NCI-H226 (cell line): ENCODE results near the gene KLHL40.

Experiments
- DNase-seq: peaks from one replicate; pipeline ENCODE4 v3.0.0-alpha.2; 2015

KLHL40 gene, protein sequence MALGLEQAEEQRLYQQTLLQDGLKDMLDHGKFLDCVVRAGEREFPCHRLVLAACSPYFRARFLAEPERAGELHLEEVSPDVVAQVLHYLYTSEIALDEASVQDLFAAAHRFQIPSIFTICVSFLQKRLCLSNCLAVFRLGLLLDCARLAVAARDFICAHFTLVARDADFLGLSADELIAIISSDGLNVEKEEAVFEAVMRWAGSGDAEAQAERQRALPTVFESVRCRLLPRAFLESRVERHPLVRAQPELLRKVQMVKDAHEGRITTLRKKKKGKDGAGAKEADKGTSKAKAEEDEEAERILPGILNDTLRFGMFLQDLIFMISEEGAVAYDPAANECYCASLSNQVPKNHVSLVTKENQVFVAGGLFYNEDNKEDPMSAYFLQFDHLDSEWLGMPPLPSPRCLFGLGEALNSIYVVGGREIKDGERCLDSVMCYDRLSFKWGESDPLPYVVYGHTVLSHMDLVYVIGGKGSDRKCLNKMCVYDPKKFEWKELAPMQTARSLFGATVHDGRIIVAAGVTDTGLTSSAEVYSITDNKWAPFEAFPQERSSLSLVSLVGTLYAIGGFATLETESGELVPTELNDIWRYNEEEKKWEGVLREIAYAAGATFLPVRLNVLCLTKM

DNA sequence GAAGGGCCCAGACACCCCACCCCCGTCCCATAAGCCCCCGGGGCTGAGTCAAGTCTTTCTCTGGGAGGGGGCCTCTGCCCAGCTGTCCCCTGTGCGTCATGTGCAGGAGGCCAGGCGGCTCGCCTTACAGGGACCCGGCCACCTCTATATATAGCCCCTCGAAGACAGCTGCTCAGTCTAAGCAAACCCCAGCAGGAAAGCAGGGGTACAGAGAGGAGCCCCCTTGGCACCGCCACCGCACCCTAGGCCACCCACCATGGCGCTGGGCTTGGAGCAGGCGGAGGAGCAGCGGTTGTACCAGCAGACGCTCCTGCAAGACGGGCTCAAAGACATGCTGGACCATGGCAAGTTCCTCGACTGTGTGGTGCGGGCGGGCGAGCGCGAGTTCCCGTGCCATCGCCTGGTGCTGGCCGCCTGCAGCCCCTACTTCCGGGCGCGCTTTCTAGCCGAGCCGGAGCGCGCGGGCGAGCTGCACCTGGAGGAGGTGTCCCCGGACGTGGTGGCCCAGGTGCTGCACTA lies at the start of gene KLHL40:
TSS of gene KLHL40 (plus strand) at position 175 of the 519 bp plus-strand sequence. CDS start at position 257, 82 bp downstream.
- DNase-seq = no peak

DNA sequence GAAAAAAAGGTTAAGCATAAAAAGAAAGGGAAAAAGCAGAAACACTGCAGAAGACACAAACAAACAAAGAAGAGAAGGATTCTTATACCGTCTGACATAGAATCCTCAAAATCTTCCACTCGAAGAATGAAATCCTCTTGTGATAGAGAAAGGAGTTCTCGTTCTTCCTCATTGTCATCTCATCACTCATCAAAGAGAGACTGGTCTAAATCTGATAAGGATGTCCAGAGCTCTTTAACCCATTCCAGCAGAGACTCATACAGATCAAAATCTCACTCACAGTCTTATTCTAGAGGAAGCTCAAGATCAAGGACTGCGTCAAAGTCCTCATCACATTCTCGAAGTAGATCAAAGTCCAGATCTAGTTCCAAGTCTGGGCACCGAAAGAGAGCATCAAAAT lies 48.3 kb upstream of the KLHL40 start:
- DNase-seq = no peak

DNA sequence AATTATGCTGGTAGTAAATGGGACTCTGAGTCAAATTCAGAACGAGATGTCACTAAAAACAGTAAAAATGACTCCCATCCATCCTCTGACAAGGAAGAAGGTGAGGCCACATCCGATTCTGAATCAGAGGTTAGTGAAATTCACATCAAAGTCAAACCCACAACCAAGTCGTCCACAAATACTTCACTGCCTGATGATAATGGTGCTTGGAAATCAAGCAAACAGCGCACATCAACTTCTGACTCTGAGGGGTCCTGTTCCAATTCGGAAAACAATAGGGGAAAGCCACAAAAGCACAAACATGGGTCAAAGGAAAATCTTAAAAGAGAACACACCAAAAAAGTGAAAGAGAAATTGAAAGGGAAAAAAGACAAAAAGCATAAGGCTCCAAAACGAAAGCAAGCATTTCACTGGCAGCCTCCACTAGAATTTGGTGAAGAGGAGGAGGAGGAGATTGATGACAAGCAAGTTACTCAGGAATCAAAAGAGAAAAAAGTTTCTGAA lies 46.9 kb upstream of the KLHL40 start:
- no peak for DNase-seq

DNA sequence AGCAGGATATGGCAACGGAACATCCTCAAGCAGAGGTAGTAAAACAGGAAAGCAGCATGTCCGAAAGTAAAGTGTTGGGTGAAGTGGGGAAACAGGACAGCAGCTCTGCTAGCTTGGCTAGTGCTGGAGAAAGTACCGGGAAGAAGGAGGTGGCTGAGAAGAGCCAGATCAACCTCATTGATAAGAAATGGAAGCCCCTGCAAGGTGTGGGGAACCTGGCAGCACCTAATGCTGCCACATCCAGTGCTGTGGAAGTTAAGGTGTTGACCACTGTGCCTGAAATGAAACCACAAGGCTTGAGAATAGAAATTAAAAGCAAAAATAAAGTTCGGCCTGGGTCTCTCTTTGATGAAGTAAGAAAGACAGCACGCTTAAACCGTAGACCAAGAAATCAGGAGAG lies 46.1 kb upstream of the KLHL40 start:
- no peak for DNase-seq

DNA sequence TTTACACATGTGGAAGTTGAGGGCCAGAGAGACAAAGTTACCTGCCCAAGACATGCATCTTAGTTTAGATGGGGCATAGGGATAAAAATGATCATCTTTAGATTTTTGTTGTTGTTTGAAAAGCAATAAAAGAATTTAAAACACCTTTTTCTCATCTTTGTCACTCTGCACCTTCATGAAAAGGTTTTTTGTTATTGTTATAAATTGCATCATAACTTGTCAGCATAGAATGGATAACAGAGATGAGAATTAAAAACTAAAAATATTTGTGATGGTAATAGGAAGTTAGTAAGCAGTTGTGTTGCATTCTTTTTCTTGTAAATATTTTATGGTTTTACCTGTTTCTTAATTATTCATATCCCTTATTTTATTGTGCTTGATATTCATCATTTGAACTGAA lies 45.2 kb upstream of the KLHL40 start:
- DNase-seq = no peak

DNA sequence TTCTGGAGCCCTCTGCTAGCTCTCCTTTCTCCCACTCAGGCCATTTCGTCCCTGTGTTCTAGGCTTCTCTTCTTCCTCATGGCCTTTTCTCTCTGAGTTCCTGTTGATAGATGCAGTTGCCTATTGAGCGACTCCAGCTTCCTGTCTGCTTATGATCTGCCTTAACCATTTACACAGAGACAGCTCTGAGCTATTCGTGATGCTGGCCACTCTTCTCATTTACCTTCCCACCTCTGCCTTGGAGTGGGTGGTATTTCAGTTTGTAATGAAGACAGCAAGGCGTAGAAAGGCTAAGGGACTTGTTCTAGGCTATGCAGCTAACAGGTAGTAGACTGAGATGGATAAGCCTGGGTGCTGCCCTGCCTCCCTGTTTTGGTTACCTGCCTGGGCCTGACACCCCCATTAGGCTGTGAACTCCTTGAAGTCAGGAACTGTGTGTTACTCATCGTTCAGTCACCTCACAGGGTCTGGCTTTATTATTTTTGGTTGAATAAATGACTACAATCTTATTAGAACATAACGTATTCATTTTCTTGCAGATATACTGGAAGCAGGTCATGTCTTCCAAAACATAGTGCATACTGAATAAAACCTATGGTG lies 44.5 kb upstream of the KLHL40 start:
- DNase-seq = no peak

DNA sequence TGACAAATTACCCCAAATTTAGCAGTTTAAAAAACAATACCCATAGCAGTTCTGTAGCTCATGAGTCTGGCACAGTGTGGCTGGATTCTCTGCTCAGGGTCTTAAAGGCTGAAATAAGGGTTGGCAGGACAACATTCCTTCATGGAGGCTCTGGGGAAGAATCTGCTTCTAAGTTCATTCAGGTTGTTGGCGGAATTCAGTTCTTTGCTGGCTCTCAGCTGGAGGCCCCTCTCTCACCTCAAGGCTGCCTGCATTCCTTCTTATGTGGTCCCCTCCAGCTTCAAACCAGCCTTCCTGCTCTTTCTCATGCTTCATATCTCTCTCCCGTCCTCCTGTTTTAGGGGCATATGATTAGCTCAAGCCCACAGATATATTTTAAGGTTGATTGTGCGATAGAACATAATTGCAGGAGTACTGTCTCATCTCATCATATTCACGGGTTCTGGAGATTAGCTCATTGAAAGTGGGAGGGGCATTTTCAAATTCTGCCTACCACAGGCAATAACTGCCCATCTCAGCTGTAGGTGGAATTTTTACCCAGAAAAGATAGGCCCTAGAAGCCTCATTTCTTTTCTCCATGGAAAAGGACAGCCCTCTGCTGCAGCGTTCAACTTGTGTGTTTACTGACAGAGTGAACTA lies 37.4 kb upstream of the KLHL40 start:
- DNase-seq = no peak

DNA sequence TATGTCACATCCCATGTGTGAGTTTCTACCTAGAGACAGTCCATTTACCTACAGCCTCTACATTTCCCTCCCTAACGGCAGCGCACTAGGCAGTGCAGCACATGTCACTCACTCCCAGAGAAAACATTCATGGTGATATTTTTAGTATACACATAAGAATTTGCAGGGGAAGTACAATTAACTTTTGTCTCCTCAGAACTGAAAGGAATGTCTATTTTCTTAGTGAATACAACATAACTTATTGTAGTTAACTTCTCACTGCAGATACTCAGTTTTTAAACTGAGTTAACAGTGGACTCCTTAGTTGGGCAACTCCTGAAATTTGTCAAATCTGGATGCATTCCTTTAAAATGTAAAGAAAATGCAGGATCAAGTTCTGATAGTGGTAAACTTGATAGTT lies 36.3 kb upstream of the KLHL40 start:
- DNase-seq = no peak

DNA sequence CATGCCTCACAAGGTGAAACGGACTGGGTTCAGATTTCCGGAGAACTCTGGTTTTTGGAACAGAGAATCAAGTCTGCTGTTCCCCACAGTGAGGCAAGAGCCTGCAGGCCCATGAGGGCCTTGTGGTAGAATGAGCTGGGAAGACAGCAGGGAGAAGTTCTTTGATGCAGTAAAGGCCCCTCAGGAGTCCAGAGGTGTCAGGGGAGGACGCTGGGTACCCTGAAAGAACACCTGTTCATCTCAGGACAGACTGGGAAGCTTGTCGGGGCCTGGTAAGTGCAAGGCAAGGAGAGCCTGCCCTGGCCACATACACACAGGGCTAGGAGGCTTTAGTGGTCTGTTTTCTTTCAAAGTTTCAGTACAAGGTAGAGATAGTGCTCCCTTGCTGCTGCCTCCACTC lies 35.6 kb upstream of the KLHL40 start:
- DNase-seq = no peak

DNA sequence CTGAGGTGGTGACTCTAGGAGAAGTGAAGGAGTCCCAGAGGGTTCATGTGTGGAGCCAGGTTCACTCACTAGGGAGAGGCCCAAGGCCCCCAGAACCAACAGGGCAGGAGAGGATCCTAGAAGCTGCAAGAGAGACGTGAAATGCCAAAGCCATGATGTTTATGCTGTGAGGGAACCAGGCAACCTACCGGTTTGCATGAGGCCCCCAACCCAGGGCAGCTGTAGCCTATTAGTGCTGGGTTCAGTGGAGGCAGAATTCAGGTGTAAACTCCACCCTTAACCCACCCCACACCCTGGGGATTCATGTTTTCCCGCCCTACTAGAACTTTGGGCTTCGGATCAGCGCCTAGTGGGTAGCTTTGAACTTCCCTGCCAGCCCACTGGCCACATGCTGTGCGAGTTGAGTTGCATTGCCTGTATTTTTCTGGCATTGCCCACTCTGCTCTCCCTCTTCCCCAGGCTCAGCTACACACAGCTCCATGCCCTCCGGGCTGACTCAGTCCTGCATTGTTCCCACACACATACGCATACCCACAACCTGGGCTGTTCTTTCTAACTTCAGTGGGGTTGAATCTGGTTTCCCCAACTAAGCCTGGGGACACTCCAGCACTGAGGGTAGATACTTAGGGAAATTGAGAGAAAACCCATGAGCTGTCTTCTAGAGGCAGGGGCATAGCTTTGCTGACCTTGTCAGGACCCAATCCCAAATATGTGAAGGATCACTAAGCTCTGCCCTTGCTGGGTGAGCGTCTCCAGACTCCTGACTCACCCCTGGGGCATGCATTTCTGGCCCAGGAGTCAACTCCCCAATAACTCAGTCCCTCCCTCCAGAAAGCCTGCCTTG lies 33.9 kb upstream of the KLHL40 start:
- peak; percentile 90 for DNase-seq

DNA sequence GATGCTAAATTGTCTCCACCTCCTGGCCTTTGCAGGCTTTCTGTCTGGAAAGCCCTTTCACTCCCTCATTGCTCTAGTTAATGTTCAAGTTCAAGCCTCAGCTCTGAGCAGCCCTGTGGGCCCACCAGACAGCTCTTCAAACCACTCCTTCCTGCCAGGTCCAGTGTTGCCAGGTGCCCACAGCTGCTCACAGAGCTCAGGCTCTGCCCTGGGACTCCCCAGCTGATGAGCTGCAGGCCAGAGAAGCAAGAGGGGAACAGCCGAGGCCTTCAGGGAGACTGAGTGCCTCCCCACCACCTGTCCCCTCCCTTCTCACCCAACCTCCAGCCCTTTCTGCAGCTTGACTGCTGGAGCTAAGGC lies 33.1 kb upstream of the KLHL40 start:
- DNase-seq = no peak

DNA sequence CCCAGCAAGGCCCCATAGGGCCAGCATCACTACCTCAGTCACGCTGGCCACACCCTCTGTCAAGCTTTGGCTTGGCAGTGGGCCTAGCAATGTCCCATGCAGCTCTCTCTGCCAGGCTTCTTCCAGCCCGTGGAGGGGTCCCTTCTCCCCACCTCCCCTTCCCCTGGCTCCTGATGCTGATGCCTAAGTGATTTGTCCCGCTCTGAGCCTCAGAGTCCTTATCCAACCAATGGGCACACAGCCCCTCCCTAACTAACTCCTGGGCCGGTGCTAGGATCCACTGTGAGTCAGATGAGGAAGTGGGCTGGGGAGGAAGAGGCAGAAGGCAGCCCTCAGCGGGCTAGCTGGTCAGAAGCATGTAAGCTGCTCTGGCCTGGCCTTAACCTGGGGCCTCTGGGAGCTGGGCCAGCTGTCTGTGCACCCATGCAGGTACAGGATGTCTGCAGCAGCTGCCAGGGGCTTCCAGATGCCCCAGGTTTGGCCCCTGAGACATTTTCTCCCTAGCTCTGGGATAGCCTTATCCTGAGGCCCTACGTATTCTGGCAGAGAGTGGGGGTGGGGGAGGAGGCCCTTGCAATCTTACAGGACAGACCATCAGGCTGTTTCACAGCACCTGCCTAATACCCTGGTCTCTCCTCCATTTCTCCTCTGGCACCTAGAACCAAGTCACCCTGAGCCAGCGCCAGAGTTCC lies 32.6 kb upstream of the KLHL40 start:
- peak; percentile 97 for DNase-seq

DNA sequence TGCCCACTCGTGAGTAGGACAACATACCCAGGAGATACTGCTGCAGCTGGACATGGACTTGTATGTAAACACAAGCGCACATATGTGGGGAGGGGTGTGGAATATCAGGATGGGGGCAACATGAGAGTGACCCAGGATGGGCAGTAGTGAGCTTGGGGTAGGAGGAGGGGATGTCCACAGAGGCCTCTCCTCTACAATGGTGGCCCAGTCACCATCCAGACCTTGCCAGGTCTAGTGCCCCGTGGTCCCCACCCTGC lies 32.1 kb upstream of the KLHL40 start:
- DNase-seq = no peak

DNA sequence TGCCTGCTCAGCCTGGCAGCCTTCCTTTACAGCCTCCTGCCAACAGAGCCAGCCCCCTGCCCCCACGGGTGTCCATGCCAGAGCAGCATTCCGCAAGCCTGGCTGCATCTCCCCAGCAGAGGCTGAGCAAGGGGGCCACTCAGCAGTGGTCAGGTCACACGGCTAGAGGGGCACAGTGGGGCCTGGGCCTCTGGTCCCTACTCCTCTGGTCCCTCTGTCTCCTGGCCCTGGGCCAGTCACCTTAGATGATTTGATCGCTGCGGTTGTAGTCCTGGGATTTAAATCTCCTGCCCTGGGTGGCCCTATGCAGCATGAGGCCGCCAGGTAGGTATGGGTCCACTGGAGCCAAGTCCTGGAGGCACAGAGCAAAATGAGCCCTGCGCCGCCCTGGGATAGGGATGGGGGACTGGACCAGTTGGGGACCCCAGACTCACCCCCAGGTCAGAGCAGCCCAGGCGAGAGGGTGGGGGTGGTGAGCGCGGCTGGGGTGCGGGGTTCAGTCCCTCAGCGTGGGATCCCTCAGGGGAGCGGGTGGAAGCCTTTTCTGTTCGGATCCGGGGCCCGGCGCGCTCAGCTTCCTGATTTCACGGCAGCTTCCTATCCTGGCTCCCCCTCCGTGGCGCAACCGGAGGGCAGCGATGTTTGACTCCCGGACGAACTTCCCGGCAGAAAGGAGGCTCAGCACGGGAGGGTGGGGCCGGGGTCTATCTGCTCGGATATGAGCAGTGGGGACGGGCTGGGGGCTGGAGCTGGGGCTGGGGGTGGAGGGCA lies 31.6 kb upstream of the KLHL40 start, which contains the start of gene ZBTB47:
TSS of gene ZBTB47 (plus strand) at position 138 of the 771 bp plus-strand sequence. CDS start 4,659 bp downstream, outside the sequence.
- DNase-seq = peak; percentile 51

DNA sequence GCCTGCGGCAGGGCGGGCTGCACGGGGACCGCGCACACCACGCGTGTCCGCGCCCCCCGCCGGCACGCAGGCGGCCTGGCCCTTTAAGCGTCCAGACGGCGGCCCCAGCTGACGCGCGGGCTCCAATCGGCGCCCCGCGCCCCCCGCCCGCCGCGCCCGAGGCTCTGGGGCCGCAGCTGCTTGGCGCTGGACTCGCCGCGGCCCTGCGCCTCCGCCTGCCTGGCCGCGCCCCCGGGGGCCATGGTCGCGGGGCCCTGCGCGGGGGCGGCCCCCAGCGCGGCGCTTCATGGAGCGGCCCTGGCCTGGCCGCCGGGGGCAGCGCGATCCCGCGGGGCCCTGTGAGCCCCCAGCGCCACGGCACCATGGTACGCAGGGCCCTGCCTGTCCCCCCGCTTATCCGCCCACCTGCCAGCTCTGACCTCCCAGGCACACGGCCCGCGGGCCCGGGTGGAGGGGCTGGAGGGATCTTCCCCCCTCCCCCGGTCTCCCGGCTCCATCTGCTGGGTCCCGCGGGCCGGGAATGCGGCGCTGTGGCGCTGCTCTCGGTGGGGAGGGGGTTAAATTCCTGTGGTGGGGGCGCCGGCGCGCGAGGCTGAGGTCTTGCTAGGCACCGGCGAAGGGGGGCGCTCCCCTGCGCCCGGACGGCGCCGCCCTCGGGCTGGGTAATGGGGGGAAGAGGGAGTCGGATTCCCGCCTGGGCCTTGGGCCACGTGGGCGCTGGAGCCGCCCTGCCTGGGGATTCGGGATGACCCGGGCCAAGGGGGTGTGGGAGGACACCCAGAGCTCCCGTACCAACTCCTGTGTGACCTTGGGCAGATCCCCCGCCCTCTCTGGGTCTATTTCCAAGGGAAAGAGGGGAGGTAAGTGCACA lies 30.8 kb upstream of the KLHL40 start:
- peak; percentile 74 for DNase-seq

DNA sequence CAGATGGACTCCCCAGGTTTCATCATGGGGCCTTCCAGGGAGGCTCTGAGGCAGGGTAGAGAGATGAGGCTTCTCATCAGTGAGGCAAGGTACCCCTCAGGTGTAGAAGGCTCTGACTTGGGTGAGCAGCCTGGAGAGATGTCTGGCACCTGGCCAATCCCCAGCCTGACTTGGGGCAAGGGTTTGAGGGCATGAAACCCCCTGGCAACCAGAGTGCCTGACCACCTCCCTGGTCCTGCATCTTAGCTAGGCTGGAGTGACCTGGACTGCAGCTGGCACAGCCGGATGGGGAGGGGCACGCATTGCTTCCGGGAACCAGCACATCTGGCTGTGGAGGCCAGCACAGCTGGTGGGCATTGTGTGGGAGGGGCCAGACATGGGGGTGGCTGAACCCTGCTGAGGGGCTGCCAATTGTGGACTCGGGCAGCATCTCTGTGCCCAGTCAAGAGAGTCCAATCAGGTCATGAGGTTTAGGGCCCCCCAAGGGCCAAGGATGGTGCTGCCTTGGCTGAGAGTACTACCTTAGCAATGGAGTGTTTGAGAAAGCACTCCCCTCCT lies 29.9 kb upstream of the KLHL40 start:
- DNase-seq = no peak

DNA sequence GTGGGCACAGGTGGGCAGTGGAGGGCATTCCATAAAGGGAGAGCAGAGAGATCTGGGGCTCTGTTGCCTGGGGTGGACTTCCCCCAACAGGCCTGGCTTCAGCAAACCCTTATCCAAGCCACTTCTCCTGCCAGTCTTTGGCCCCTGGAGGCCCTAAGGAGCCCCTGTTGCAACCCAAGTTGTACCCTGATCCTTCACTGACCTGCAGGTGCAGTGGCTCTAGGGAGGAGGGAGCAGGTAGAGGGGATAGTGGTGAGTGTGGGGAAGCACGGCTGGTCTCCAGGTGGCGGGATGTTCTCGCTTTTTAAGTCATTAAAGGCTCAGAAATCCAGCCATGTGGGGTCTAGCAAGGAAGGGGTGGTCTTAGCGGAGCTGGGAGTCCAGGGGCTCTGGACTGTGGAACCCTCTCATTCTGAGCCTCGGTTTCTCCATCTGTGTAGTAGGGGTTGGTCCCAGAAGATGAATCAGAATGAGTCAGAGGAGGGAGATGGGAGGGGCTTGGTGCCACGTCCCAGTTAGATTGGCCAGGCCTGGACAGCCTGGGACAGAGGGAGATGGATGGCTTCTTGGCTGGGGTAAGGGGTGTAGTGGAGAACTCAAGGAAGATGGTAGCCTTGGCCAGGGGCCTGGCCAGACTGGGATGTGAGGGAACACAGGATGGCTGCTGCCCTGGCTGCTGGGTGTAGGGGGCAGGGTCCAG lies 29.2 kb upstream of the KLHL40 start:
- no peak for DNase-seq

DNA sequence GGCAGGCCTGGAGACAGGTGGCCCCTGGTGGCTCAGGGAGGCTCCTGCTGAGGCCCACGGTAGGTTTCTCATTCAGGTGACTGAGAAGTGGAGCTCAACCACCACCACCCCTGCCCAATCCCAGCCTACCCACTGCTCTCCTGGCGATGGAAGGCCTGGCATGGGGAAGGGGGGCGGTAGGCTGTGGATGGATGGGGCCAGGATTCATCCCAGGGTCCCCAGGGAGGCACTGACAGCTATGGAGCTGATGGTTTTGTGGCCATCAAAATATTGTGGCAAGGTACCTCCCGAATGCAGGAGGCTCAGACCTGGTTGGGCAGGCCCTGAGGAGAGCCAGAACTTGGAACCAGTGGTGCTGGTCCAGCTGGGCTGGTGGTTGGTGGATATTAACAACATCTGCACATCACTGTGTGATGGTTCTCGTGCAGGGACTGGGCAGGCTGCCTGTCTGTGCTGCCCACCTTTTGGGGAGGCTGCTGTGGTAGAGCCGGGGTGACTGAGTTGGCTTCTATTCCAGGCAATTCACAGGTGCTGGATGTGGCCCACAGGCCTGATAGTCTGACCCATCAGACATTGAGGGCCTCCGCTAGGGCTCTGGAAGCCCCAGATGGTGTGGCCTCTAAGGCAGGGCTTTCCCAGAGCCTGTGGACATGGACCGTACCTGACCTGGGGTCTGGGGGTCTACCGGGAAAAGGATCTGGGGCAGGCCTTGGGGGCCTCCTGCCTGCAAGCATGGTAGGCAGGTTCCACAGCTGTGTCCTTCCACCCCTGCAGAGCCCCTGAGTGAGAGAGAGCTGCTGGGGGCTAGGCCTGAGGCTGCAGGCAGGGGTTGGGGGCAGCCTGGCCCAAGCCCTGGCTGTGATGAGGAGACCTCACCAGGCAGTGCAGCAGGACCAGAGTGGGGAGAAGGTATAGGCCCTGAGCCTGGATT lies 28.4 kb upstream of the KLHL40 start:
- DNase-seq = no peak
